CD4-positive, alpha-beta T cell treated with Interleukin-4 for 1 hour (primary cell): ENCODE results near the gene MACROD2.
"Not testable (repeated sequence)": the region's sequence is repeated elsewhere in the genome, so short reads cannot be mapped to it uniquely, and the experiment has no call there.

Experiments
- DNase-seq, 2 donors: peaks; one replicate each; pipeline ENCODE4 v3.0.0-alpha.2; 2020 to 2022

Gene MACROD2

DNA sequence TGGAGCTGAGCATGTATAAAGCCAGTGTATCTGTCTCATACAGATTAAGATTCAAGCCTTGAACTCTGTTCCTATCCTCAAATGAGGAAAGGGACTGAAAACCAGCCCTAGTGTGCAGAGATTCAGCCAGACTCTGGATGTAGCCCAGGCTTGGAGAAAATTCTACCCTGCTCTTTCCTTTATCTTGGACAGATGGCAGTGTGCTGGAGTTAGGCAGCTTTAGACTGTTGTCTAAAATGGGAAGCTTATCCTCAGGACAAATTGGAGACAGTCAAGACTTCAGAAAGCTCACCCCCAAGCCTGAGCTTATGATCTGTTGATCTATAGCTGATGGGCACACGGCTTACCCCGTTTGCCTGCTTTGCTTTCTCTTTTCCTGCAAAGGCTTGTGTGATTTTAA, 1520.4 kb downstream of the MACROD2 start:
- no peak for DNase-seq

DNA sequence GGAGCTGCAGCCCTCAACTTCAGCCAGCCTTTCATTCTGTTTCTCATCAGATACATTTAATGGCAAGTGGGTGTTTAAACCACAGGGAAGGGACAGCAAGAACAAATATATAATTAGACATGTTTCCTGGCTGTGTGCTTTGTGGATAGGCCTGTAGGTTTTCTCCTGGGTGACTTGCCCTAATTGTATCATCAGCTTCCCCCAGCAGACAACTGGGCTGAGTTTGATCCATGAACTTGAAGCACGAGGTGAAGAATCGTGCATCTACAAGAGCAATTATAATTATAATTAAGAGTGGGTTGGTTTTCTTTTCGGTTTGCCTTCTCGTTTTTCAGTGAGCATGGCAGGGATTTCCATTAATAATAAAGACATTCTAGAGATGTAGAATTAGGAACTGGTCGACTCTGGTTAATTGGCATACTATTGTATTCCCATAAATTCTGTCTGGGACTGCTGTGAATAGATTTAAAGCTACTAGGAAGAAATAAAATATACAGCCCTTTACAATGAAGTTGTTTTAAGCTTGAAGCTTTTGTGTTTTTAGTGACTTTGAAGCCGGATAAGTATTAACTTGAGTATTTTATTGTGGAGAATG, 1525.7 kb downstream of the MACROD2 start:
- no peak for DNase-seq

DNA sequence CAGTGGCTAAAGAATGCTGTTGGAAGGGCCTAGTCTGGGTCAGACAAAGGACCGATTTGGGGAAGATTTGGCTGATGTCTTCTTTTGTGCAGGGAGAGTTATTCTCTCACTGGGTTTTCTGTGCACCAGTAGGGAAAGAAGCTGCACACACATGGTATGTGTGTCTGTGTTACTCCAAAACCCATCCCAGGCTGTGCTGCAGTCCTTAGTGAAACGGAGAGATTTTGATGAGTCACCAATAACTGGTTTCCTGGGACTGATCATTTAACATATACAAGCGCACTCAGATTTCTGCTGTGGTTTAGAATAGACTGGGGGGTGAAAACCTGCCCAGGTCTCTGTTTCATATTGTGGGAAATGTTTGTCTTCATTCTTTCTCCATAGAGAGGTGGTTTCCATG, 1528.1 kb downstream of the MACROD2 start:
- DNase-seq, result no peak

DNA sequence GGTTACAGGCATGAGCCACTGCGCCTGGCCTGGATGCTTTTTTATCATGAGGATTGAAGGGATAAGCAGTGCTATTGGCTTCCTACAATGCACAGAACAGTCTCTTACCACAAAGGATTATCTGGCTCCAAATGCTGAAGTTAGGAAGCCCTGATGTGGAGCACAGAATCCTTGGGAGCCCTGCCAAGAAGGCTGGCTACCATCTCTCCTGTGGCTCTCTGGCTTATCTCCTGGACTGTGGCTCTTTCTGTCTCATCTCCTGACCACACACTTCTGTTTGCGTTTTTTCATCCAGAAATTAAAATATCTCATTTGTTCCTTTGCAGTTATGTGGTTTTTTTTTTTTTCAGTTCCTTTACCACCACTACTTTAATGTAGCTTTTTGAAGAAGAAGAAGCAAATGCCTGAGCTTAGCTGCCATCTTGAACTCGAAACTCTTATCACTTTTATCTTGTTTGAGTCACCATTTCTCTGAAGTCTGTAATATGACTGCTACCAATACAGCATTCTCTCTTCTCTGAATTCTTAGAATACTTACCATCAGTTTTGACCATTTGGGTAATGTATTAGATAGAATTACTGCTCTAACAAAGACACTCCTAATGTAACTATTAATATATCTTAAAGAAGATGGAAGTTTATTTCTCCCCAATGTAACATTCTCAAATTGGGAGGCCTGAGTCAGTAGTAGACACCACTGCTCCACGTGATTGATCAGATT, 1533.2 kb downstream of the MACROD2 start:
- no peak for DNase-seq

DNA sequence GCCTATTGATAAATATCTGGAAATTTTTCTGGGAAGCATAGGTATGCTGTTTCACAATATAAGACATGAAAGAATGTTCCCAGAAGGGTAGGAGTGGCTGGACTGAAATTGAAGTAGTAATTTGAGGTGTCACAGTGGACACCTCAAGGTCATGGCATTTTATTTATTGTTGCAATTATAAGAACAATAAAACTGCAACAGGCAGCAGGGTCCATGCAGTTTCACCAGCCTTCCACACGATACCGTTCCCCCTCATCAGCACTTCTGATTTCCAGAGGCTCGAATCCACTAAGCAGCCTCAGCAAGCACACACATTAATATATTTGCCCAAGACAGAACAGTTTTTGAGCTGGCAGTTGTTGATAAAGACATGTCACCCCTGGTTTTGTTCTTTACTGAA, 1540.5 kb downstream of the MACROD2 start:
- DNase-seq, result no peak

DNA sequence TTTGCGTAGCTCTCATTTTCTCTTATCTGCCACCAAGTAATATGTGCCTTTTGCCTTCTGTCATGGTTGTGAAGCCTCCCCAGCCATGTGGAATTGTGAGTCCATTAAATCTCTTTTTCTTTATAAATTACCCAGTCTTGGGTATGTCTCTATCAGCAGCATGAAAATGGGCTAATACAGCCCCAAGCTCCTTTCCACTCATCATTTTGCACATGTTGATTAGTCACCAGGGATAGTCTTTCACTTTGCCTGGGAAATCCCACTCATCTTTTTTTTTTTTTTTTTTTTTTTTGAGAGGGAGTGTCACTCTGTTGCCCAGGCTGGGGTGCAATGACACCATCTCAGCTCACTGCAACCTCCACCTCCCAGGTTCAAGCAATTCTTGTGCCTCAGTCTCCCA, 1541.9 kb downstream of the MACROD2 start:
- DNase-seq, result not testable (repeated sequence)

DNA sequence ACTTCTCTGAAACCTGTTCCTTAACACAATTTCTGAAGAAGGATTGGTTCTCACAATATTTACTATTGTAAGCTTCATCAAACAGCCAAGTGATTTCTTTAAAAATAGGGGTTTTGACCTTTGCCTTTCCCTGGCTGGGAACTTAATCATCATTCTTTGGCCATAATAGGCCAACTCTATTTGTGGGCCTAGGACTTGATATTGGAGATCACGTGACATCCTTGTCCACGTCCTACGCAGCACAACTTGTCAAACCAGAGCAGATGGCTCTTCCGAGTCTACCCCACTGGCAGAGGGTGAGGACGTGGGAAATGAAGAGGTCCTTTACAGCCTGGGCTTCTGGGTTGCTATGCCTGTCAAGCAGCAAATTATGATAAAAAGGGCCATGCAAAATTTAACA, 1547.3 kb downstream of the MACROD2 start:
- DNase-seq, result no peak

DNA sequence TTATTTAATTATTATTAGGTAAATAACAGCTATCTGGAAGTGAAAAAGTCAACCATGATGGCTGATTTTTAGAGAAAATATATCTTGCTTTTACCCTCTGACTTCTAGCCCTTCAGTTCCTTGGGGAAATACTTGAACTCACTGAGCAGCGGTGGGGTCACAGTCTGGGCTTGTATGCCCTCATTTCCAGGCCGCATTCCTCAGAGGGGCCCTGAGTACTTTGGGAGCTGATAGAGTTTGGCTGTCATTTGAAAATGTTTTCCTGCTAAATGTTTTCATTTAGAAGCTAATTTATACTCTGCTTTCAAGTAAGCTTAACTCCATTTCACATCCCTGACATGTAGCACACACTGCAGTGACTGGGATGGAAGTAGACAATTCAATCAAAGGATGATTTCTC, 1549.4 kb downstream of the MACROD2 start:
- no peak for DNase-seq

DNA sequence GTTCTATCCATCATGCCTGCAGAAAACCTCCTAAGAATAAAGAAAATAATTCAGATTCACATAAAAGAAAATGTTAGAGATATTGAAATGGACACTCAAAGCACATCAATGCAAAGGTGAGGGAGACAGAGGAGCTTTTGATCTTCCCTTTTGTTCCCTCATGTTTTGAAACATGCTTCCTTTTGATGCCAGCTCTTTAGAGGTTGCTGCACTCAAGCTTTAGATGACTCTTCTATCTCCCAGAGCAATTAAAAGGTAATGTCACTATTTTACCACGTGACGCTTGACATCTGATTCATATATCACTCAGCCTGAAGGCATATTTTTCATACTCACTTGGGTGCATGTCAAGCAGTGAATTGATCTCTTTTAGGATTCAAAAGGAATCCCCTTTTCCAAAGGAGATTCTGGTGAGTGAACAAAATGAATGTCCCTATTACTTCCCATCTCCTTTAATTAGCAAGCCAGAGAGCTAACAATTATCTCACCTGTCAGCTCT, 1551.3 kb downstream of the MACROD2 start:
- DNase-seq, result no peak

DNA sequence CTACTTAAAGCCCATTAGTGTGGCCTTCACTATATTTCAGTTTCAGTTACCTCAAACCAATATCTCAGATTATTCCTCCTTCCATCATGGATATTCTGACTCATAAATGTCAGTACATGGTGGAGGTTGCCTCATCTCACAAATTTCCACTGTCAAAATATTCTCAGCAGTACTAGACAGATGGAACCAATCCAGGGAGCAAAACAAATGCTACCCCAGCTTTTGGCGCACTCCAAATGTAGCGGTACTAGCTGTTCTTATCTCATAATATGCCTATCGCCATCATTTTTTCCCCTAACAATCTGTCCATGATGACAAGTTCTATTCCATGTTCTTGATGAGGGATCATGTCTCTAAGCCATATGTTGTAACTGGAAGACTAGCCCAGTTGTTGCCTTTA, 1551.8 kb downstream of the MACROD2 start:
- no peak for DNase-seq

DNA sequence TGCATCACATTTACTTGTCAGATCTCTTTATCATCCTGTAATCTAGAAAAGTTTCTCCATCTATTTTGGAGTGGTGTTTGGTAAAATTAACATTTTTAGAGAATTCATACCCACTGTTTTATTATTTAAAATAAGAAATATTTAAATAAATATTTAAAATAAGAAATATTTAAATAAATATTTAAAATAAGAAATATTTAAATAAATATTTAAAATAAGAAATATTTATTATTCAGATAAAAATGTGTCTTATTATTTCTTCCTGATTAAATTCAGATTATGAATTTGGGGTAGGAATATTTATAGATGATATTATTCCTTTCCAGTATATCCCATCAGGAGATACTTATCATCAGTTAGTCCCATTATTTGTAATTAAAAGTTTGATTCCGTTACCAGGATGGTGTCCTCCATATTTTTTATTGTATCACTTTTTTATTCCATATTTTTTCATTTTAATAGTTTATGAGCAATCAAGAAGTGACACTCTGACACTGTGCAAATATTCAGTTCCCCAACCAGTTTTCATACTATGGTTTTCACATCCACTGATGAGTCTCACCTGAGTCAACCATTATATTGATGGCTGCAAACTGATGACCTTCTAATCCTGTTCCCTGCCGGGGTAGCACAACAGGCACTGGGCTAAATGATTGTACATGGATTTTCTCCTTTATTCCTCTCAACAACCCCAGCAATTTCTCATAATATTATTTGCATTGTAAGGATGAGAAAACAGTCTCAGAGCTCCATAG, 1555.0 kb downstream of the MACROD2 start:
- no peak for DNase-seq

DNA sequence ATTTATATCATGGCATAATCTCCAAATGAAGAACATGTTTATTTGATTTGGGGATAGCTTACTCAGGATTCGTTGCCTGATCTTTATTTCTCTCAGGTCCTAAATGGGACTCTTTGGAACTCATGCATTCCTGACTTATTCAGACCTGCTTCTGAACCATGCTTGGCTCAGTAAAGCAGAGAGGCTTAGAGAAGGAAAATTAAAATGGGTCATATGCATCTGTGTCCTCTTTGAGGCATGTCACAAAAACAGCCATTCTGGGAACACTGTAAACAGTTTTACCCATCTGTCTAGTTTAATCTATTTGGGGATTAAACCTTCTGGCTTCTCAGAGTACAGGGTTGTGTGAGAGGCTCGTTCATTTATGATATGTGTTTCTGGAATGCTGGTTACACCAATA, 1560.6 kb downstream of the MACROD2 start:
- DNase-seq, result no peak

DNA sequence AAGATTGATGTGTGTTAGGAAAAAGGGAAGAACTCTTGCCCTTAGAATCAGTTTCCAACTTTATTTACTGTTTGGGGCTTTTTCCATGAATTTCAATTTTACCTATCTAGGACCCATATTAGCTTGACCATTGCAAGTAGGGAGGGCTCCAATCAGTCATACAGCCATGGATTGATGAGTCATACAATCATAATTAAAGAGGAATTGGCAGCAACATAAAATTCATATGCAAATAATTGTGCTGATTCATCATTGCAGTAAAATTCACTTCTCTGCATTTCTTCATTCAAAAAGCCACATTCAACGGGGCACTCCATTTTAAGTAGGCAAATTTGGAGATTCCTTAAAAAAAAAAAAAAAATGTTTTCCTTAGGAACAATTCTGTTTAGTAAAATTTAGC, 1561.6 kb downstream of the MACROD2 start:
- DNase-seq, result no peak

DNA sequence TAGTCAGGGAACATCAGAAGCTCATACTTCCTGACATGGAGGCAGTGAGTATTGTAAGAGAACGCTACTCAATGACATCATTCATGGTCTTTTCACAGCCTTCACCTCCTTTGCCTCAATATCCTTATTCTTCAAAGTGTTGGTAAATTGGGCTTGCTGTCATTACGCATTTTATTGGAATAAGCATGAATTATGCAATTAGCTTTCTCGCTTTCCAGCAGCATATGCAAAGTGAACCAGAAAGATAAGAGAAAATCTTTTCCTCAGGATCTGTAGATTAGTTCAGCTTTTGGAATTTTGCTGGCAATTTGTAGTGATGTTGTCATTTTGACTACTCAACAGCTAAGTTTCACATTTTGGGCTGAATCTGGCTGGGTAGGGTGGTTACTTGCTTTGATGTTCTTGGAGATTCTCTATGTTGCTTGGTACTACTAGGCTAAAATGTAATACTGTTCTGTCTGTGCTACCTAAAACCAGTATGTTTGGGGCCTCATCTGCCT, 1565.8 kb downstream of the MACROD2 start:
- DNase-seq, result no peak

DNA sequence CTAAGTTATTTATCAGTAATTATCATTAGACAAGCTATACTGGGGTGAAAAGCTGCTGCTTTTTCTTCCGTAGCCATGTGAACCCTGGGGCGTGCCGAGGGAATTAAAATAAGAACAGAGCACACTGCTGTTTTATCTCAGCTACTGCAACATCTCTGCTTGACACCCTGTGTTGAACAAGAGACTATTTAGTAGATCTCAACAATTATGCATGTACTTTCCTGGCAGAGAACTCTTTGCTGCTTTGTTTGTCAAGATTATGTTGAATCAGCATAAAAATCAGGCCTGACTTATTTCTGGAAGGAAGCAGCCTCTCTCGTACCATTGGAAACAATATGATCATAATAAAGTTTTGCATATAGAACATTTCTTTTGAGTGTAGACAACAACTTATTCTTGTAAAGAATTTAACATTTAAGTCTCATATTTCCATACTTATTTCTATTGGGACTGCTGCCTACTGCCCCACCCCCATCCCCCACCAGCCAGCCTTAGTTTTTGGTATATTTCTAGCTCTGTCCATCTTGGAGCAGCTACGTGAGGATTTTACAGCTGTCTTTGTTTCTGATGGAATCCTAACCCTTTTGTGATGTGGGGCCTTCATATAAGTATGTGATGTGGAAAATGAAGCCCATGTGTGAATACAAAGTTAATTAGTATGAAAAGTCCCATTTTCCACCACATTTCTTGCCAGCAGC, 1566.5 kb downstream of the MACROD2 start:
- DNase-seq, result no peak

DNA sequence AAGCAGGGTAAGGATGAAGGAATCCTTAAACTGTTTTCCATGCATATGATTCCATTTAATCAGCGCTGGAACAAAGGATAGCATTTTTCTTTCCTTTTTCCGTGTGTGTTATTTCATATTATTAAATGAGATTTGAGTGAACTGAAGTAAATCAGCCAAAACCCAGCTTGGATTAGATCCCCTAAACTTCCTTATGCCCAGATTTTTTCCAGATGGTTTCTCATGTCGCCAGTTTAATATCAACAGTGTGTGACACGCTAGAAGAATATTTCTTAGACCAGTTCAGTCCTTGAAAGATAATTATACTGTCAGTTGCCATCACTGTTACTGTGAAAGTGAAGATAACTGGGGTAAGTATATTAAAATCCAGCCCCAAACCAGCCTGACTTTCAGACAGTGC, 1568.5 kb downstream of the MACROD2 start:
- DNase-seq, result no peak

DNA sequence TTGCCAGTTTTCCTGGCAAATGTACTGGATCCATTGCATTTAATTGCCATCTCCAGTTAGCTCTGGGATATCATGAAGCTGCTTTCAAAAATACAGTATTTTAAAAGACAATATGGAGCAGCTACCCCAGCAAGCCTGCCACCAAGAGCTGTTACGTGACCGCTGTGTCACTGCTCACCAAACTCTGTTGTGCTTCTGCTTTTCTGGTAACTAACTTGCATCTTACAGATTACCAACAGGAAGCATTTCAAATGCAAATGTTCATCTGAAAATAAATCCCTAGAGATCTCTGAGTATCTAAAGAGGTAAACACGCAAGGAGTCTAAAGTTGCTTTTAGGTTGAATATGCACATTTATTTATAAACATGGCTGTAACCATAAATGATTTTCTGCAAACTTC, 1569.7 kb downstream of the MACROD2 start:
- DNase-seq, result no peak

DNA sequence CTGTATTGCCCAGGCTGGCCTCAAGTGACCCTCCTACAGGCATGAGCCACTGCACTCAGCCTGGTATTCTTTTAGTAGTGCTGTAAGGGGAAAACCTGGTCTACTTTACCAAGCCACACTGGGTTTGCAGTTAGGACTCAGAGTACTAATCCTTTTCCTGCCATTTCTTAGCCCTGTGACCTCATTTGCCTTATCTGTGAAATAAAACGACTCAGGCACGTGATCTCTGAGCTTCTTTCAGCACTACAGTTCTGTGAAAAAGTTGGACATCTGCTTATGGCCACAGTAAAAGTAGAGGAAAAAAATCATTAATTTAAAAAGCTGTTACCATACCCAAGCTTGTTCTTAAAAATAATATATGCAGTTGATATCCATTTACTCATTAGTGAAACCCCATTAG, 1570.5 kb downstream of the MACROD2 start:
- DNase-seq, result no peak

DNA sequence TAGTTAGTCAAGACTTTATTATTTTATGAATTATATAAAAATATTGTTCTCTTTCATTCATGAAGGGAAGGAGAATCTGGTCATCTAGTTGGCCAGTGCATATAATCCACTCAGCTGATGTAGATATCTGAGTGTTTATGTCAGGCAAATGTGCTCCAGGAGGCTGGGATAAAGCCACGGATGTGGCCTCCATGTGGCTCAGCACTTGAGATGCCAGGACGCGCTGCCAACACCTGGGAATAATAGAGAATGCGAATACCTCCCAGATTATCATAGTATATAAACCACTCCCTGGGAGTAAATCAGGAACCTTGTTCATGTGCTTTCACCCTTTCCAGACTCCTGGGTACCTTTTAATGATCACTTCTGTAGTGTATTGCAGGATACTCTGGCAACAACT, 1571.9 kb downstream of the MACROD2 start:
- DNase-seq, result no peak

DNA sequence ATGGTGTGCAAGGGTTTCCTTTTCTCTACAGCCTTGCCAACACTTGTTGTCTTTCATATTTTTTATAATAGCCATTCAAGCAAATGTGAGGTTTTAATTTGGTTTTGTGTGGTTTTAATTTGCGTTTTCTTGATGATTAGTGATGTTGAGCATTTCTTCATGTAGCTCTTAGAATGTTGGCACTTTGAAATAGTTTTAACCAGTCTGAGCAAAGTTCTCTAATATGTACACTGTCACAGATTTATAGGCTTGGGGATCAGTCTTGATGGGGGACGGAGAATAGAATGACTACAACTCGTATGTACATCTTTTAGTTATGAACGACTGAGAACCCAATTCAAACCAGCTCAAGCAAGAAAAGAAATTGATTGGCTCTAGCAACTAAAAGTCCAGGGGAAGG, 1574.8 kb downstream of the MACROD2 start:
- no peak for DNase-seq

DNA sequence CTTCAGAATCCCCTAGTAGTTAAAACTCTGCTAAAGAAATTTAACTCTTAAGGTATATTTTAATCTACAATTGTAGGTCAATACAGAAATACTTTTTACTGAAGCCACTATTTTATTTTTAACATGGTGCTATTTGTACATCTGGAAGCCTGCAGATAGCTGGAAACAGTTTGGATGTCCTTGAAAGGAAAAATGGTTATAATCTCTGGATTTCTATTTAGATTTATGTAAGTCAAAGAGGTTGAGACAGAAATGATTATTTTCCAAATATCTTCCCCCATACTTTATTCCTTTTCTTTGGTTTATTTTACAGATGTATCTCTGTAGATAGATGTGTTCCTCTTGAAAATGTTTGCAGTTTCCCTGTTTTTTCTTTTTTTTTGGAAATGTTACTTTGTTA, 1575.7 kb downstream of the MACROD2 start:
- DNase-seq, result no peak

DNA sequence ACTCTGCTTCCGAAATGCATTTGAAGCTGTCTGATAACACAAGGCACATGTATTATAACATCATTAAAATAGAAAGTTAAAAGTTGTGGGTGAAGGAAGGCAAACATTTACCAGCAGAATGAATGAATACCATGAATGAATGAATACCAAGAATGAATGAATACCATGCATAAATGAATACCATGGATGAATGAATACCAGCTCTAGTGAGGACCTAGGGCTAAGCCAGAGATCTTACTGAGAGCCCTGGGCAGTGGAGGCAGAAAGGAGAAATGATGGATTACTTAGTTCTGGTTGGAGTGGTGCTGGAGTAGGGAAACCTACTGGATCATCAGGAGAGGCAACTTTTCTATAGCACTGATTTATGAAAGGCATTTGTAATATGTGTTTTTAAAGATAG, 1579.9 kb downstream of the MACROD2 start:
- no peak for DNase-seq

DNA sequence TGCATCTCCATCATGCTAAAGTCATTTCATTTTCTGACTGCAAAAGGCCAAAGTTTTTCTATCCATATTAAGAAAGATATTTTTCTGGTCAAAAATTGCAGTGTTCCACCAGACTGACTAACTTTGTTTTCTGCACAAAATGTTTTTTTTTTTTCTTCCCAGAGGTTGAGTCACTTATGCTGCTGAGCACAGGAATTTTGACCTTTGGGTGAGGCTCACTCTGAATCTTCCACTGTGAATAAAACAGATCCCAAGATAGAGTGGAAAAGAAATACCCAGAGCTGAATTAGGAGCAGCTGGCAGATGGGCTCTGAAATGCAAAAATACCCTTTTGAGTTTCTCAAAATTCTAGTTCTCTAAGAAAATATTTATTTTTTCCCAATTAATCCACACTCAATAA, 1581.1 kb downstream of the MACROD2 start:
- no peak for DNase-seq
